HTERT RPE-1 (cell line): ENCODE results near the gene GKAP1.
"Not testable (repeated sequence)": the region's sequence is repeated elsewhere in the genome, so short reads cannot be mapped to it uniquely, and the experiment has no call there.

Experiments
- in situ Hi-C: fragments of 300-500 bp; cut with MboI; formaldehyde crosslinking; loops from 4 replicates; pipeline ENCODE4 v1.14.3; 2020; ENCODE audit warnings: low sequenced_read_pairs

GKAP1 gene

DNA sequence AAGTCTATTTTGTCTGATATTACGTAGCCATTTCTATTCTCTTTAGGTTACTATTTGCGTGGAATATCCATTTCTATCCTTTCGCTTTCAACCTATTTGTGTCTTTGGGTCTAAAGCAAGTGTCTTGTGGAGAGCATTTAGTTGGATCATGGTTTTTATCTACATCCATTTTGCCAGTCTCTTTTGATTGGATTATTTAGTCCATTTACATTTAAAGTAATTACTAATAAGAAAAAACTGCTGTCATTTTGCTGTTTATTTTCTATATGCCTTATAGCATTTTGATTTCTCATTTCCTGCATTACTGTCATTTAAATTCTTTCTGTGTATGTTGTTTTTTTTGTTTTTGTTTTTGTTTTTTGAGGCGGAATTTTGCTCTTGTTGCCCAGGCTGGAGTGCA lies 83.8 kb downstream of the GKAP1 start:
- in situ Hi-C loops = no loop called here

- in situ Hi-C loops = not testable (repeated sequence)
Observed at GRCh38 chr9:83728591-83729368, 88.8 kb downstream of the GKAP1 start.

DNA sequence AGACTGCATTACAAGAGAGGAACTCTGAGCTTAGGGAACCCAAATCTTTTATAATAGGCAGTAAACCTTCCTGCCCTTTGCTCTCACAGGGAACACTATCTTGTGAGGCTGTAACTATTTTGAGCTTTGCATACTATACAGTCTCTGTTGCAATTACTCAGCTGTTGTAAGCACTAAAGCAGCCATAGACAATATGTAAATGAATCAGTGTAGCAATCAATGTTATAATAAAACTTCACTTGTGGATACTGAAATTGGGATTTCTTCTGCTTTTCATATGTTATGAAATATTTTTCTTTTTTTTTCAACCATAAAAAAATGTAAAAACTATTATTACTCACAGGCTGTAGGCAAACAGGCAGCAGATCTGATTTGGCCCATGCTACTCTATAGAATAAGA lies 93.1 kb downstream of the GKAP1 start:
- in situ Hi-C loops = no loop called here

- in situ Hi-C loops = no loop called here
Observed at GRCh38 chr9:83722726-83723495, 94.7 kb downstream of the GKAP1 start.

DNA sequence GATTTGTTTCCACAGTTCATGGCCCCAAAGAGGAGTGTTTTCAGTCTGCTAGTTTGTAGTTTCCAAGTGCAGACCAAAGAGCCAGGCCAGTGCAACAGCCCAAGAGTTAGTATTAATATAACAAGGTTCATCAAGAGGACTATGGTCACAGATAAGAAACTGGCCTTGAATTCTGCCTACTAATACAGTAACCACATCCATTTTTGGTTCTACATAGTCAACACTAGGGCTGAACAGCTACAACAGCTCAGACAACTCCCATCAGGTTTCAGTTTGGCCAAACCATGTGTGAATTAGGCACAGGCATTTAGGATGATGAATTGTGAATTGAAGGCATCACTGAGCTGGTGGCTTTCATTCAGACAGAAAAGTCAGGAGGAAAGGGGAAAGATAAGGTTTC lies 96.1 kb downstream of the GKAP1 start:
- in situ Hi-C loops = no loop called here

GRCh38 chr9:83715794-83716193 lies 101.8 kb downstream of the GKAP1 start:
- in situ Hi-C loops = no loop called here

GRCh38 chr9:83715221-83715620 lies 102.3 kb downstream of the GKAP1 start:
- in situ Hi-C loops = no loop called here

GRCh38 chr9:83714329-83714728 lies 103.2 kb downstream of the GKAP1 start:
- in situ Hi-C loops = no loop called here

DNA sequence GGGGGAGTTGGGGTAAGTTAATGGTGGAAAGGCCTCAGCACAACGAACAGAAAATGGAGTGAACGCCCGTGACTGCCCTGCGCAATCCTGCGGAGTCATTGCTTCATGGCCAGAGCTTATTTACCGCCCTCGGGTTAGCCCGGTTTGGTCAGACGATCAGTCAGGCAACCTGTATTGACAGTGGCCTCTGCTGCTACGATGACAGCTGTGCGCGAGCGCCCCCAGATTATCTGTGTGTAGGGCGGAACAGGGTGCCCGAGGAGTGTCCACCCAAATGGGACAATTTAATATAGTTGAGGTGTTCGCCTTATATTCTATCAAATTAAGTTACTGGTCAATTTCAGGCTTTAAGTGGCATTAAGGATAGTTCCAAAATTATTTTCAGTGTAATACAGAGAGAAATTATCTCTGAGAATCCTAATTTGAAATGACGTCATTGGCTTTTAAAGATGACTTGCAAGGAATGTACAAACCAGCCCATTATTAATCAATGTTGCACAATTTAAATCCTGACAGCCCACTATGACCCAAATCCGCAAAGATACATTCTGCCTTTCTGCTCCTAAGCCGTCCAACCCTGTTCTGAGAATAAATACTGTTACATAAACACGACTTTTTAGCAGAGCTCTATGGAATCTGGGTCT lies 108.9 kb downstream of the GKAP1 start:
- in situ Hi-C loops = no loop called here

DNA sequence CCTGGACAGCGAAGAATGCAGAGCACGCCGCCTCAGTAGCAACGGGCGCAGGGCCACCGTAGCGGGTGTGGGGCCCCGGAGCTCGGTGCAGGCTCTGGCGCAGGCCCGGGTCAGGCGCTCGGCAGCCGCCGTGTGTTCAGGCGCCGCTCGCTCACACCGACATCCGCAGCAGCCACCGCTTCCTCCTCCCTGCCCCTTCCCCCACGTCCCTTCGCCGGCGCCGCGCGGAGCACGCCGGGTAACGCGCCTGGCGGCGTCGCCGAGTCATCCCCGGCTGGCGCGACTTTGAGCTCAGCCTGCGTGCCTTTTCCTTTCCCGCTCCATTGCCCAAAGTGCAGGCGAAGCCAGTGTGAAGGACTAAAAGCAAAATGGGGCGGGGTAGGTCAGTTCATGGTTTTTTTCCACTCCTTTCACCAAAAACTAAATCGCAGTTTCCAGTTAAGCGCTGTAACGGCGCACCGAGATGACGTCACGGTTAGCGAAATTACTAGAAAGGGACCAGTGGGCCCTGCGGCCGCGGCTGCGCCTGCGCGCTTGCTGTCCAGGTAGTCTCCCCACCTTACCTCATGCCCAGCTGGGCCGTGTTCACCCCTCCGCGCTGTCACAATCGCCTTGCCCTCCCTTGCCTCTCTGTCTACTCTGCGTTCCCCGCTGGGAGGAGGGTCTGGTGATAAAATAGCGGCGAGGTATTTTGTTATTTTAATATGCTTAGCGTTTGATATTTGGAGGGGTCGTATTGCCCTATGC lies 109.6 kb downstream of the GKAP1 start, which contains the start of gene UBQLN1:
Gene UBQLN1, minus strand, starts transcription at position 191 of the 747 bp plus-strand sequence. CDS start 279 bp downstream, outside the sequence.
- in situ Hi-C loops = no loop called here

DNA sequence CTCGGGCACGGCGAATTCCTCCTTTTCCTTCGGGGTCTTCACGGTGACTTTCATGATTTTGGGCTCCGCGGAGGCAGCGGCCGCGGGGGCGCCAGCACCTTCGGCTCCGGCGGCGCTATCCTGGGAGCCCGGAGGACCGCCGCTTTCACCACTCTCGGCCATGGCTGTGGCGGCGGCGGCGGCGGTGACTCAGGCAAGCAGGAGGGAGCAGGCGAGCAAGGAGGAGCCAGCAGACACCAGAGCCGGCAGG lies 110.1 kb downstream of the GKAP1 start:
- in situ Hi-C loops = no loop called here

DNA sequence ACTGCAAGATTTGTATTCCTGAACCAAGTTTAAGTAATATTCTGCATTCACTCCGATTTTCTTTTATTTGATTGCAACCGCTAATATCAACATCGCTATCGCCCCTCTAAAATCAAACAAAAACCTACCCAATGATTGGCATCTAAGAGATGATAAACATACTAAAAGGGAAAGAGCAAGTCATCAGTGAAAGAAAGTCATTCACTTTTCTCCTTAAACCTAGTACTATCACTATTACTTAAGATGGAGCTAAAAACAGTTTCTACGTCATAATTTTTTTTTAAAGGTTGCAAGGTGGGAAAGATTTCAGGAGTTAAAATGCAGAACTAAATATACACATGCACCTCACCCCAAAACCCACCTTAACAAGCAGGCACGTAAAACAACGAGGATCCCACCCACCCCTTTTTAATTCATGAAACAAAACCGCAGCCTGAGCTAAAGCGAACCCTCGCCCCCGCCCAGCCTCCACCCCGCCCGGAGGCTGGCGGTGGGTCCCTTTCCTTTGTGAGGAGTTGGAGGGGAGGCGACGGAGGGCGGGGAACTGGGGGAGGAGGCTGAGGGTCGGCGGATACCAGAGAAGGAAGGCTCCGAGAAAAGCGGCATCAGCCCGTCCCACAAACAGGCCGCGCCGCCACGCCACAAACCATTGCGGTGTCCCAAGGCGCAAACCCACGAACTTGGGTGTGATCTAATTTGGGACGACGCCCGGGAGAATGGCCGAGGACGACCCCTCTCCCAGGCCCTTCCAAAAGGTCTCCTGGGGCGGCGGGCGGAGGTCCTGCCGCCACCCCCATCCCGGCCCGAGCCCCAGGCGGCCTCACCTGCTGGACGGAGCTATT lies 110.7 kb downstream of the GKAP1 start:
- in situ Hi-C loops = no loop called here

- in situ Hi-C loops = not testable (repeated sequence)
Observed at GRCh38 chr9:83705219-83705651, 112.3 kb downstream of the GKAP1 start.

GRCh38 chr9:83701769-83702168 lies 115.8 kb downstream of the GKAP1 start:
- in situ Hi-C loops = no loop called here

DNA sequence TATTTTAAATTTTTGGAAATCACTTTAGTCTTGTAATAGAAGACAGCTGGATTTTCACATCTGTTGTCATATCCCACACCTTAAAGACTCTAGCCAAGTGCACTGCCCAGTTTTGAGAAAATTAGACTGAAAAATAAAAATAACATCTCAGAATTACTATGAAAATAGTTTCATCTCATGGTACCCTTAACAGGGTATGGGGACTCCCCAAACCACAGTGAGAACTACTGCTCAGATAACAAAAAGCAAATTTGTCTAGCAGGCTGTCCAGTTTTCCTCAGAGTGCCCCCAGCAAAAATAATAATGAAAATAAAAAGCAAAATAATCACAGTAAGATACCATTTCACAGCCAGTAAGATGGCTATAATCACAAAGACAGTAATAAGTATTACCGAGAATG lies 116.3 kb downstream of the GKAP1 start:
- in situ Hi-C loops = no loop called here

DNA sequence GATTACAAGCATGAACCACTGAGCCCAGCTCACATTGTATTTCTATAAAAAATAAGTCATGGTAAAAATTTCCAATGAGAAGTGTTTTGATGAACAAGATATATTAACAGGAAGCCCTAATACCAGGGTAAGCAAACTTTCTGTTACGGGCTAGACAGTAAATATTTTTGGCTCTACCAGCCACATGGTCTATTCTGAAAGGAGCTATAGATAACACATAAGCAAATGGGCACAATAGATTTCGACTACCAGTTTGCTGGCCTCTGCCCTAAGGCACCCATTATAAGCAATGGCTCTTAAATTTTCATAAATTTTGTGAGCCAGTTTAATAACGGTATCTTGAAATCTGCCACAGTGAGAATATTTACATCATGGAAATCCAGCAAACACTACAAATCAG lies 118.0 kb downstream of the GKAP1 start:
- in situ Hi-C loops = no loop called here

- in situ Hi-C loops = no loop called here
Observed at GRCh38 chr9:83698976-83699585, 118.5 kb downstream of the GKAP1 start.

DNA sequence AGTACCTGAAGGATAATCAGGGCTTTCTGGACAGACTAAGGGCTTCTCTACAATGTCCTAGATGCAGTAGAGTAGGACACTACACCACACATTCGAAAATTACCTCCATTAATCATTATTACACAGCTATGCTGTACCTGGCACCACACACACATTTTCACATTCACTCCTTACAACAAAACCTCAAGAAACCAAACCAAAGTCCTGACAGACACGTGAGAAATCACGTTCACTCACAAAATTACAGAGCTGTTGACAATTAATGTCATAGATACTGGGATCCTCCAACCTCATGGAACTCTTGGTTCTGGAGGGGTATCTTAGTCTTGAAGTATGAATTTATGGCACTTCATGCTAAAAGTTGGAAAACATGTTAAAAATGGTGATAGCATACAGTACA lies 126.1 kb downstream of the GKAP1 start:
- in situ Hi-C loops = no loop called here
